Measurements from ENCODE around the gene CUL1.

DNA sequence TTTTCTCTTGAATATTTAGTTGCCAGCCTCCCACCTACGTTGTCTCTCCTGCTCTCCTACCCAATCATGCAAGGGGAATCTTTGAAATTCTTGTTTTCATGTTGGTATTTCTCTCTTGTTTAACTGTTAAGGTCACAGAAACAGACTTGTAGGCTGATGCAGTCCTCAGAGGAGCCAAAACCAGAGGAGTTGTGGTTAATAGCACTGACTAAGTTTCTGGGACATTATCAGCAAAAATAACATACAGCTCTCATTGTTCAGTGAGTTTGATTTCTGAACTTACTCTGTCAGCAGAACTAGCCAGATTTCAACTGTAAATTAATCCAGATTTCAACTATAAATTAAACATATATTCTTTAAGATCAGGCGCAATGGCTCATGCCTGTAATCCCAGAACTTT is 11.1 kb upstream of the CUL1 start:
- TF ChIP-seq POLR2AphosphoS5 (IDR thresholded peaks at IDR 0.05; ENCODE audit: low read depth, low read length) (no peak), POLR2A (IDR thresholded peaks at IDR 0.05; ENCODE audit: low read depth, low read length) (no peak), TAF1 (IDR thresholded peaks at IDR 0.05; ENCODE audit: borderline replicate concordance, low read depth, low read length) (no peak)
